Stimulated activated naive CD8-positive, alpha-beta T cell treated with anti-CD3 and anti-CD28 coated beads, Interleukin-15, Interleukin-2, amounts not matched to agents 100 ng/mL and 50 ng/mL, for 24 hours (primary cell): ENCODE measurements around the gene RAP1A.

Experiments
- H3K27ac Mint-ChIP-seq: one replicate; pipeline ENCODE4 v1.8.0; 2021; ENCODE audit warnings: mild to moderate bottlenecking, mixed read lengths
- H3K27me3 Mint-ChIP-seq: one replicate; pipeline ENCODE4 v1.8.0; 2021; ENCODE audit warnings: mixed read lengths
- H3K36me3 Mint-ChIP-seq: one replicate; pipeline ENCODE4 v1.8.0; 2021; ENCODE audit warnings: low read depth, mixed read lengths
- H3K4me1 Mint-ChIP-seq: one replicate; pipeline ENCODE4 v1.8.0; 2021; ENCODE audit warnings: low read depth, mixed read lengths
- H3K4me3 Mint-ChIP-seq: one replicate; pipeline ENCODE4 v1.8.0; 2021; ENCODE audit warnings: mild to moderate bottlenecking, mixed read lengths
- H3K9me3 Mint-ChIP-seq: one replicate; pipeline ENCODE4 v1.8.0; 2021; ENCODE audit warnings: mixed read lengths

The RAP1A gene

GRCh38 chr1:111691886-111692285 is 72.3 kb downstream of the RAP1A start:
- Mint-ChIP-seq H3K9me3 (no peaks in the 10 kb centered on the region), H3K4me1 (peaks cover 49% of the 10 kb centered on the region), H3K4me3 (no peak overlapping the region), H3K27me3 (no peaks in the 10 kb centered on the region), H3K36me3 (peaks cover 56% of the 10 kb centered on the region), H3K27ac (no peak overlapping the region)

DNA sequence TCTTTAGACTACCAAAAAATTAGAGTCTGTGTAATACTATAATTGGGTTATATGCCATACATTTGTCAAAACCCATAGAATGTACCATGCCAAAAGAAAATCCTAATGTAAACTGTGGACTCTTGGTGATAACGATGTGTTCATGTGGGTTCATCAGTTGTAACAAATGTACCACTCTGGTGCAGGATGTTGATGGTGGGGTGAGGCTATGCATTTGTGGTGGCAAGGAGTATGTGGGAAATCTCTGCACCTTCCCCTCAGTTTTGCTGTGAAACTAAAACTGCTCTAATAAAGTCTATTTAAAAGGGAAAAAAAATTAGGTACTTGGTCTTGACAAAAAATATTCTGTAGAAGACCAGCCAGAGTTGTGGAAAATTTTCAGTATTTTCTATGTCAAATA is 76.2 kb downstream of the RAP1A start:
- peaks cover 51% of the 10 kb centered on the region for H3K4me1 Mint-ChIP-seq
- no peaks in the 10 kb centered on the region for H3K9me3 Mint-ChIP-seq
- no peaks in the 10 kb centered on the region for H3K27me3 Mint-ChIP-seq
- no peak overlapping the region for H3K27ac Mint-ChIP-seq
- H3K4me3 Mint-ChIP-seq = no peak overlapping the region
- peaks cover 70% of the 10 kb centered on the region for H3K36me3 Mint-ChIP-seq

DNA sequence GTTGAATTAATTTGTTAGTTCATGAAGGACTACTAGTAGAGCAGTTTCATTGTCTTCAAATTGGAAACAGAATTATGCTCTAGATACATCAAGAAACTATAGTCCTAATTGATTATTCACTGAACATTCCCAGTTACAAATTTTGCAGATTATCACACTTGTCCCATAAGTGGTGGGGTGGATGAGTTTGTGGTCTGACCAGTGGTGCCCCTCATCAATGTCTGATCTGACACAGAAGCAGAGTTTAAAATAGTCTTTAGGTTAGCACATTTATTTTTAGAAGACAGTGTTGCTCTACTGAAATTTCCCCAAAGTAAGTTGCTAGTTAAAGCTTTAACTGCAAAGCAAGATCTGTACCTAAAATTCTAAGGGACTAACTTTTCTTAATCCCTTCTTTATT is 76.7 kb downstream of the RAP1A start:
- H3K4me1 Mint-ChIP-seq = peaks cover 51% of the 10 kb centered on the region
- H3K36me3 Mint-ChIP-seq = peaks cover 75% of the 10 kb centered on the region
- peak overlapping the region; percentile 38 for H3K27ac Mint-ChIP-seq
- no peak overlapping the region for H3K4me3 Mint-ChIP-seq
- no peaks in the 10 kb centered on the region for H3K9me3 Mint-ChIP-seq
- no peaks in the 10 kb centered on the region for H3K27me3 Mint-ChIP-seq

DNA sequence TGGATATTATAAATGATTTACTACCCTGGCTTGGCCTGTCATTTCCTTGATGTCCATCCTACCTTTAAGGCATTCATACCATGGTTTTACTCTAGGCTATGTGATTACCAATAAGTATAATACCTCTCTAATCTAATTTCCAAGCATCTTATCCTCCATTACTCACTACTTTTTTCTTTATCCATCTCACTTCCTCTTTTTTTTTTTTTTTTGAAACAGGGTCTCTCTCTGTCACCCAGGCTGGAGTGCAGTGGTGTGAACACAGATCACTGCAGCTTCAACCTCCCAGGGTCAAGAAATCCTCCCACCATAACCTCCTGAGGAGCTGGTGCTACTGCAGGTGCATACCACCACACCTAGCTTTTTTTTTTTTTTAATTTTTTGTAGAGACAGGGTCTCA is 79.7 kb downstream of the RAP1A start:
- no peak overlapping the region for H3K4me3 Mint-ChIP-seq
- no peaks in the 10 kb centered on the region for H3K27me3 Mint-ChIP-seq
- no peaks in the 10 kb centered on the region for H3K9me3 Mint-ChIP-seq
- H3K36me3 Mint-ChIP-seq = peaks cover 73% of the 10 kb centered on the region
- H3K27ac Mint-ChIP-seq = peak overlapping the region; percentile 42
- H3K4me1 Mint-ChIP-seq = peaks cover 49% of the 10 kb centered on the region

DNA sequence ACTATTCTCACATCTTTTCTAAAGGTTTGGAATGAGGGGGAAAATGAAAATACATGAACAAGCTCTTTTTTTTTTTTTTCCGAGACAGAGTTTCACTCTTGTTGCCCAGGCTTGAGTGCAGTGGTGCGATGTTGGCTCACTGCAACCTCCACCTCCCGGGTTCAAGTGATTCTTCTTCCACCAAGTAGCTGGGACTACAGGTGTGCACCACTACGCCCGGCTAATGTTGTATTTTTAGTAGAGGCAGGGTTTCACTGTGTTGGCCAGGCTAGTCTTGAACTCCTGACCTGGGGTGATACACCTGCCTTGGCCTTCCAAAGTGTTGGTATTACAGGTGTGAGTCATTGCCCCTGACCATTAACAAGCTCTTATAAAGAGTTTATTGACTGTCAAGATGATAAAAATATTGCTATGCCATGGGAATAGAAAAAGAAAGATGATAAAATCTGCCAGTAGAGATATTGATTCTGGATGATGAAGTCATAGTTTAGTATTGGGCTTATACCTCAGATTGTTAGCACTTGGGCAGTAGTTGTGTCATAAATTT is 83.0 kb downstream of the RAP1A start:
- Mint-ChIP-seq H3K27me3 (no peaks in the 10 kb centered on the region), H3K36me3 (peaks cover 74% of the 10 kb centered on the region), H3K4me3 (no peak overlapping the region), H3K27ac (peak overlapping the region; percentile 8), H3K9me3 (no peaks in the 10 kb centered on the region), H3K4me1 (peaks cover 31% of the 10 kb centered on the region)

GRCh38 chr1:111704240-111704639 is 84.7 kb downstream of the RAP1A start:
- peaks cover 31% of the 10 kb centered on the region for H3K4me1 Mint-ChIP-seq
- H3K9me3 Mint-ChIP-seq = no peaks in the 10 kb centered on the region
- no peak overlapping the region for H3K4me3 Mint-ChIP-seq
- H3K36me3 Mint-ChIP-seq = peaks cover 81% of the 10 kb centered on the region
- no peaks in the 10 kb centered on the region for H3K27me3 Mint-ChIP-seq
- peak overlapping the region; percentile 15 for H3K27ac Mint-ChIP-seq

GRCh38 chr1:111704776-111705175 is 85.2 kb downstream of the RAP1A start:
- H3K9me3 Mint-ChIP-seq = no peaks in the 10 kb centered on the region
- no peak overlapping the region for H3K4me3 Mint-ChIP-seq
- peaks cover 31% of the 10 kb centered on the region for H3K4me1 Mint-ChIP-seq
- peaks cover 81% of the 10 kb centered on the region for H3K36me3 Mint-ChIP-seq
- H3K27me3 Mint-ChIP-seq = no peaks in the 10 kb centered on the region
- no peak overlapping the region for H3K27ac Mint-ChIP-seq

- Mint-ChIP-seq H3K4me3 (no peak overlapping the region), H3K4me1 (peaks cover 33% of the 10 kb centered on the region), H3K9me3 (no peaks in the 10 kb centered on the region), H3K36me3 (peaks cover 77% of the 10 kb centered on the region), H3K27me3 (no peaks in the 10 kb centered on the region), H3K27ac (no peak overlapping the region)
Observed at GRCh38 chr1:111705841-111706240, 86.3 kb downstream of the RAP1A start.

DNA sequence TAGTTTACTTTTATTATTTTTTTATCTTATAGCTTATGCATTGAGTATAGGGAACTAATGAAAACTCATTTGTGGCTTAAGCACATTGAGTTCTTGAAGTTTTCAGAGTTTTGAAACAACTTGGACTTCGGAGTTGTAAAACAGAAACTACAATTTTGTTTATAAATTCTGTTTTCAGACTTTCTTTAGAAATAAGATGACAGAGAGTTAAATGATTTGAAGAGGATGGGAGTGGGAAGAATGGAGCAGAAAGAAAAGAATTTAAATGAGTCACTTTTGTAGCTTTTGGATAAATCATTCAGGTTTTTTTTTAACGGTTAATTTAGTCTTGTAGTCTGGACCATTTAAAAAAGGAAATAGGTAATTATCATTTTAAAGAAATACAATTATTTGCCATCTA is 87.3 kb downstream of the RAP1A start:
- peaks cover 76% of the 10 kb centered on the region for H3K36me3 Mint-ChIP-seq
- H3K4me1 Mint-ChIP-seq = peaks cover 31% of the 10 kb centered on the region

DNA sequence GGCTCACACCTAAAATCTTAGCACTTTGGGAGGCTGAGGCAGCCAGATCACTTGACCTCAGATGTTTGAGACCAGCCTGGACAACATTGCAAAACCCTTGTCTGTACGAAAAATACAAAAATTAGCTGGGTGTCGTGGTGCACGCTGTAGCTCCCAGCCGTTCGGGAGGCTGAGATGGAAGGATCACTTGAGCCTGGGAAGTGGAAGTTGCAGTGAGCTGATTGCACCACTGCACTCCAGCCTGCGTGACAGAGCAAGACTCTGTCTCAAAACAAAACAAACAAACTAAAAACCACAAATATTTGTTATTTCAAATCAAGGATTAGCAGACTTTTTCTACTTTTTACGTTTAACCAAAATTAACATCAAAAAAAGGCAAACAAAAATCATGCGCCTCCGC is 88.3 kb downstream of the RAP1A start:
- peaks cover 29% of the 10 kb centered on the region for H3K4me1 Mint-ChIP-seq
- peak overlapping the region; percentile 50 for H3K27ac Mint-ChIP-seq
- no peaks in the 10 kb centered on the region for H3K27me3 Mint-ChIP-seq
- H3K9me3 Mint-ChIP-seq = no peaks in the 10 kb centered on the region
- H3K4me3 Mint-ChIP-seq = no peak overlapping the region
- H3K36me3 Mint-ChIP-seq = peaks cover 69% of the 10 kb centered on the region

More for the DNA sequence above, 87.3 kb downstream of the RAP1A start:
- Mint-ChIP-seq H3K27me3 (no peaks in the 10 kb centered on the region), H3K27ac (no peak overlapping the region), H3K9me3 (no peaks in the 10 kb centered on the region), H3K4me3 (no peak overlapping the region)

DNA sequence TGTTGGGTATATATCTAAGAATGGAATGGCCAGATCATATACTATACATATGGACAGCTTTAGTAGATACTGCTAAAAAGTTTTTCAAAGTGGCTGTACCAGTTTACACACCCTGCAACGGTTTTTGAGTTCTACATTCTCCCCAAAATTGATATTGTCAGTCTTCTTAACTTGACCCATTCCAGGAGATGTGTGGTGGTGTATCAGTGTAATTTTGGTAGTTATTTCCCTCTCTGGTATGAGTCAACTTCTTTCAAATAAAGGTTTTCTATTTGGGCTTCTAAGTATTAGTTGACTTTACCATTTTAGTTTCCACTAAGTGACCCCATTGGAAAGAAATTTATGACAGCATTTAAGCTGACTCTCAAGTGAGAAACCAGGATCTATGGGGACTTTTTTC is 90.4 kb downstream of the RAP1A start:
- peak overlapping the region; percentile 74 for H3K27ac Mint-ChIP-seq
- peaks cover 26% of the 10 kb centered on the region for H3K4me1 Mint-ChIP-seq
- no peaks in the 10 kb centered on the region for H3K9me3 Mint-ChIP-seq
- no peak overlapping the region for H3K4me3 Mint-ChIP-seq
- peaks cover 58% of the 10 kb centered on the region for H3K36me3 Mint-ChIP-seq
- H3K27me3 Mint-ChIP-seq = no peaks in the 10 kb centered on the region

GRCh38 chr1:111716333-111716732 is 96.7 kb downstream of the RAP1A start:
- no peaks in the 10 kb centered on the region for H3K9me3 Mint-ChIP-seq
- H3K27me3 Mint-ChIP-seq = no peaks in the 10 kb centered on the region
- H3K4me3 Mint-ChIP-seq = no peak overlapping the region
- no peak overlapping the region for H3K27ac Mint-ChIP-seq
- peaks cover 24% of the 10 kb centered on the region for H3K36me3 Mint-ChIP-seq
- H3K4me1 Mint-ChIP-seq = peaks cover 4% of the 10 kb centered on the region

DNA sequence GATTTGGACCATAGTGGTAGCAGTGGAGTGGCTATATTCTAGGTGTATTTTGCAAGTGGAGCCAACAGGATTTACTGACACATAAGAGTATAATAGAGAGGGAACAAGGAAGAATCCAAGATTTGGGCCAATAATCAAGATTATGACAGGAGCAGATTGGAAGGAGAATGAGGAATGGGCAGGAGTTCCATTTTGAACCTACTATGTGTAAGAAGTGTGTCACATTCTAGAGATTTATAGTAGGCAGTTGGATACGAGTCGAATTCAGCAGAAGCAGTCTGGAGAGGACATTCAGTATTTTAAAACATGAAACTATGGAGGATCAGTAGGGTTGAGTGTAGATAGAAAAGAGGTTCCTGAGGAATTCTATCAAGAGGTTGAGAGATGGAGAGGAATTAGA is 97.9 kb downstream of the RAP1A start:
- Mint-ChIP-seq H3K36me3 (peaks cover 17% of the 10 kb centered on the region), H3K4me3 (no peak overlapping the region), H3K27me3 (no peaks in the 10 kb centered on the region), H3K9me3 (no peaks in the 10 kb centered on the region), H3K4me1 (peaks cover 4% of the 10 kb centered on the region), H3K27ac (no peak overlapping the region)

GRCh38 chr1:111719135-111719534 is 99.5 kb downstream of the RAP1A start:
- Mint-ChIP-seq H3K4me1 (peaks cover 4% of the 10 kb centered on the region), H3K36me3 (peaks cover 15% of the 10 kb centered on the region), H3K4me3 (no peak overlapping the region), H3K27me3 (no peaks in the 10 kb centered on the region), H3K9me3 (no peaks in the 10 kb centered on the region), H3K27ac (no peak overlapping the region)

DNA sequence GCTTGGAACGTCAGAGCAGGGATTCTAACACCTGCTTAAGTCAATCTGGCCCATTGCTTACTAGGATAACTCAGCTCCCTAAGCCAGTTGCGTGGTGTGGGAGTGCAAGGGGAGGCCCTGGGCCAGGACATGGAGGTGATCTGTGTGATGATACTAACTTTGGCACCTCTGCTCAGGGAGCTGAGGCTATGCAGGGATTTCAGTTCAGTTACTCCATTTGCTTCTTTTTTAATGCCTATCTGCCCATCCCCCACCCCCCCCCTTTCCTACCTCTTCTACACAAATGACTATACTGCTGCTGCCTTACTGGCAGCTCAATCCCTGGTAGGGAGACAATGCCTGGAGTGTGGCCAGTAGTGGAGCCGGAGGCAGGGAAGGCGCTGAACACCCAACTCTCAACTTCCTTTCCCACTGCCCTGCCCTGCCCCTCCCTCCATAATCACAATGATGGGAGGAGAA is 100.1 kb downstream of the RAP1A start:
- Mint-ChIP-seq H3K27ac (no peak overlapping the region), H3K27me3 (no peaks in the 10 kb centered on the region), H3K9me3 (no peaks in the 10 kb centered on the region), H3K4me3 (no peak overlapping the region), H3K36me3 (peaks cover 15% of the 10 kb centered on the region), H3K4me1 (peaks cover 4% of the 10 kb centered on the region)

- Mint-ChIP-seq H3K27me3 (no peaks in the 10 kb centered on the region), H3K27ac (no peak overlapping the region), H3K9me3 (no peaks in the 10 kb centered on the region), H3K4me1 (peaks cover 4% of the 10 kb centered on the region), H3K4me3 (no peak overlapping the region), H3K36me3 (peaks cover 12% of the 10 kb centered on the region)
Observed at GRCh38 chr1:111720274-111720976, 100.8 kb downstream of the RAP1A start.
